GM12878 (cell line): ENCODE measurements around the gene ITSN2. TPM values are rescaled to one million over a fixed set of nuclear protein-coding genes. Genes with fewer than 3 reads are reported as not detected.

Experiments used
- CBX3 ChIP-seq: fragments of 200-600 bp; sonication (generic); IDR thresholded peaks from 2 replicates; pipeline ENCODE4 v1.6.1; 2016; ENCODE audit warnings: low read depth, borderline replicate concordance
- CUX1 ChIP-seq: IDR thresholded peaks from 2 replicates; pipeline ENCODE4 v1.6.1; 2012; ENCODE audit warnings: improper control_type of control experiment, low read depth, low read length; ENCODE audit not compliant: insufficient replicate concordance
- DPF2 ChIP-seq: fragments of 450-650 bp; IDR thresholded peaks from 2 replicates; pipeline ENCODE4 v1.6.1; 2017; ENCODE audit warnings: mild to moderate bottlenecking
- EED ChIP-seq: sonication (generic); IDR thresholded peaks from 2 replicates; pipeline ENCODE4 v1.6.1; 2016; ENCODE audit warnings: antibody characterized with exemption, low read depth
- EZH2 ChIP-seq: IDR thresholded peaks from 2 replicates; pipeline ENCODE4 v1.6.1; 2012; ENCODE audit warnings: low read depth, mild to moderate bottlenecking, control low read depth, inconsistent platforms, low read length, borderline replicate concordance; ENCODE audit not compliant: control insufficient read depth
- IKZF1 ChIP-seq: fragments of 450-650 bp; conservative IDR thresholded peaks from 2 replicates; pipeline ENCODE4 v1.6.1; 2017; ENCODE audit warnings: antibody characterized with exemption, mild to moderate bottlenecking
- IKZF2 ChIP-seq, 2 experiments: fragments of 450-650 bp; IDR thresholded peaks; 2 replicates each; pipeline ENCODE4 v1.6.1; 2017; ENCODE audit warnings: mild to moderate bottlenecking in 2 of 2, moderate library complexity in 2 of 2
- NBN ChIP-seq: fragments of 450-650 bp; IDR thresholded peaks from 2 replicates; pipeline ENCODE4 v1.6.1; 2016
- NKRF ChIP-seq: fragments of 450-650 bp; conservative IDR thresholded peaks from 2 replicates; pipeline ENCODE4 v1.6.1; 2017; ENCODE audit warnings: mild to moderate bottlenecking, moderate library complexity
- POLR2A ChIP-seq: IDR thresholded peaks from 2 replicates; pipeline ENCODE4 v1.6.1; 2011; ENCODE audit warnings: low read depth, mild to moderate bottlenecking, low read length
- SIX5 ChIP-seq: IDR thresholded peaks from 2 replicates; pipeline ENCODE4 v1.6.1; 2011; ENCODE audit warnings: mild to moderate bottlenecking, low read depth, low read length, moderate library complexity; ENCODE audit not compliant: severe bottlenecking
- STAT3 ChIP-seq: IDR thresholded peaks from 2 replicates; pipeline ENCODE4 v1.6.1; 2011; ENCODE audit warnings: low read depth, low read length, improper control_type of control experiment
- WRNIP1 ChIP-seq: IDR thresholded peaks from 2 replicates; pipeline ENCODE4 v1.6.1; 2011; ENCODE audit warnings: low read depth, low read length, improper control_type of control experiment, borderline replicate concordance
- ZBTB33 ChIP-seq: fragments of 450-650 bp; IDR thresholded peaks from 2 replicates; pipeline ENCODE4 v1.6.1; 2017; ENCODE audit warnings: mild to moderate bottlenecking
- ZNF592 ChIP-seq: fragments of 450-650 bp; IDR thresholded peaks from 2 replicates; pipeline ENCODE4 v1.6.1; 2017; ENCODE audit warnings: mild to moderate bottlenecking, moderate library complexity
- ZNF622 ChIP-seq: fragments of 450-650 bp; IDR thresholded peaks from 2 replicates; pipeline ENCODE4 v1.6.1; 2017; ENCODE audit warnings: mild to moderate bottlenecking, inconsistent platforms
- polyA plus RNA-seq, 11 experiments: library from polyadenylated mRNA; depleted of rRNA in 4 of 11; unstranded in 6 of 11; stranded (reverse) in 5 of 11; fragments of >200 nt; fragmentation: Nextera tagmentation in 4 of 11; fragmentation: Illumina TruSeq in 1 of 11; extraction: Ambion mirVana in 4 of 11; extraction: Trizol in 1 of 11; gene quantifications; 1 replicate in 1 of 11; 2 replicates in 10 of 11; pipeline versions ENCODE4 v1.2.1 to v1.2.3, GENCODE V29; 2011 to 2016; ENCODE audit warnings: inconsistent platforms in 2 of 11, missing spikeins in 2 of 11, low read depth in 1 of 11
- total RNA-seq, 4 experiments: library from RNA; depleted of rRNA in 3 of 4; stranded (reverse); fragments of >200 nt in 3 of 4; fragmentation: Illumina TruSeq in 1 of 4; extraction: Trizol in 1 of 4; gene quantifications; 2 replicates each; pipeline versions ENCODE4 v1.2.1 to v1.2.3, GENCODE V29; 2013 to 2021

ITSN2 gene
- total and polyA plus RNA-seq, 10 of the 15 experiments (the other 5 are each of a cell fraction or from before 2014, with no cell fraction given) = 20.5 to 80.0 (median 54.7) TPM

- TF ChIP-seq IKZF1 (peak; percentile 65), DPF2 (peak; percentile 73), IKZF2 (IDR thresholded peaks at IDR 0.05) (peak; percentile 90 to 94), ZBTB33 (no peak), CUX1 (peak; percentile 69), NKRF (no peak), ZNF622 (no peak), CBX3 (no peak), POLR2A (no peak), STAT3 (no peak), EED (no peak), ZNF592 (no peak), NBN (0 out of 2 replicates have a peak, but pooled peaks have one; percentile 15), EZH2 (no peak), WRNIP1 (no peak), SIX5 (no peak)
Observed at GRCh38 chr2:24343225-24343882, 17.0 kb downstream of the ITSN2 start (continued).
